ENCODE data around the gene PCNT. TPM values are rescaled to one million over a fixed set of nuclear protein-coding genes. Genes with fewer than 3 reads are reported as not detected.

PCNT gene
- total RNA-seq, 2 experiments from 2014 or later, result 46.2 to 46.6 TPM

- Mint-ChIP-seq H3K27ac (no peak overlapping the region), H3K9me3 (no peaks in the 10 kb centered on the region), H3K4me3 (no peak overlapping the region), H3K4me1 (ENCODE audit: low read depth) (peaks cover 26% of the 10 kb centered on the region), H3K36me3 (ENCODE audit: low read depth) (peaks cover 47% of the 10 kb centered on the region), H3K27me3 (no peaks in the 10 kb centered on the region)
- ATAC-seq (no peak), DNase-seq (no peak)
- ChIA-PET POLR2A (no interaction called here), CTCF (no interaction called here)
- TF ChIP-seq CTCF (IDR thresholded peaks at IDR 0.05), result no peak
- intact Hi-C loops (cut with micrococcal nuclease), result no loop called here
These were observed 116.0 kb downstream of the PCNT start for GRCh38 chr21:46439906-46440305.

GRCh38 chr21:46441331-46441730, 117.4 kb downstream of the PCNT start:
- ChIA-PET POLR2A (no interaction called here), CTCF (no interaction called here)
- Mint-ChIP-seq H3K36me3 (ENCODE audit: low read depth) (peaks cover 50% of the 10 kb centered on the region), H3K4me1 (ENCODE audit: low read depth) (peaks cover 26% of the 10 kb centered on the region), H3K27ac (no peak overlapping the region), H3K27me3 (no peaks in the 10 kb centered on the region), H3K4me3 (no peak overlapping the region), H3K9me3 (no peaks in the 10 kb centered on the region)
- no peak for ATAC-seq
- TF ChIP-seq CTCF (IDR thresholded peaks at IDR 0.05), result no peak
- no peak for DNase-seq
- intact Hi-C loops (cut with micrococcal nuclease), result no loop called here

GRCh38 chr21:46441961-46442498, 118.1 kb downstream of the PCNT start:
- DNase-seq (no peak), ATAC-seq (no peak)
- TF ChIP-seq CTCF (IDR thresholded peaks at IDR 0.05), result no peak
- Mint-ChIP-seq H3K4me1 (ENCODE audit: low read depth) (peaks cover 23% of the 10 kb centered on the region), H3K4me3 (no peak overlapping the region), H3K27ac (peak overlapping the region; percentile 30), H3K27me3 (no peaks in the 10 kb centered on the region), H3K9me3 (no peaks in the 10 kb centered on the region), H3K36me3 (ENCODE audit: low read depth) (peaks cover 47% of the 10 kb centered on the region)
- intact Hi-C loops (cut with micrococcal nuclease), result no loop called here
- ChIA-PET POLR2A (no interaction called here), CTCF (no interaction called here)

- POLR2A ChIA-PET, result no interaction called here
- peaks cover 14% of the 10 kb centered on the region for H3K4me1 Mint-ChIP-seq (ENCODE audit: low read depth)
- CTCF ChIA-PET, result no interaction called here
These were observed 119.0 kb downstream of the PCNT start for GRCh38 chr21:46442938-46443337.

GRCh38 chr21:46443910-46444309, 120.0 kb downstream of the PCNT start:
- intact Hi-C loops (cut with micrococcal nuclease), result no loop called here
- ATAC-seq (no peak), DNase-seq (no peak)
- H3K27me3 Mint-ChIP-seq, result no peaks in the 10 kb centered on the region
- H3K4me3 Mint-ChIP-seq, result no peak overlapping the region
- POLR2A ChIA-PET, result no interaction called here
- H3K4me1 Mint-ChIP-seq (ENCODE audit: low read depth), result peaks cover 9% of the 10 kb centered on the region
- H3K36me3 Mint-ChIP-seq (ENCODE audit: low read depth), result peaks cover 53% of the 10 kb centered on the region
- H3K9me3 Mint-ChIP-seq, result peaks cover 6% of the 10 kb centered on the region
- peak overlapping the region; percentile 46 for H3K27ac Mint-ChIP-seq
- no peak for TF ChIP-seq CTCF (IDR thresholded peaks at IDR 0.05)
- CTCF ChIA-PET, result no interaction called here

More at GRCh38 chr21:46442938-46443337, 119.0 kb downstream of the PCNT start:
- peaks cover 46% of the 10 kb centered on the region for H3K36me3 Mint-ChIP-seq (ENCODE audit: low read depth)
- DNase-seq (no peak), ATAC-seq (no peak)
- intact Hi-C loops (cut with micrococcal nuclease), result no loop called here
- no peak for TF ChIP-seq CTCF (IDR thresholded peaks at IDR 0.05)
- H3K27me3 Mint-ChIP-seq, result no peaks in the 10 kb centered on the region
- no peaks in the 10 kb centered on the region for H3K9me3 Mint-ChIP-seq
- H3K4me3 Mint-ChIP-seq, result no peak overlapping the region
- peak overlapping the region; percentile 36 for H3K27ac Mint-ChIP-seq
